Measurements from ENCODE around the gene PDXK.

Gene PDXK

GRCh38 chr21:43717967-43718871 lies 710 bp upstream of the PDXK start:
- Histone ChIP-seq H3K9me3 (ENCODE audit: control extremely low read depth in 1 of 5, control insufficient read depth in 4 of 5, insufficient read depth in 2 of 5, low read depth in 1 of 5, low read length in 4 of 5) (no peaks in the 10 kb centered on the region), H3K4me3 (ENCODE audit: control insufficient read depth in 1 of 7, extremely low read depth in 1 of 7, insufficient read depth in 4 of 7, low read depth in 2 of 7, low read length in 6 of 7) (peak overlapping the region; percentile 62 to 88 (median 79)), H3K36me3 (ENCODE audit: control insufficient read depth in 4 of 4, insufficient read depth in 4 of 4, low read length in 3 of 4) (peaks cover 0 to 5% (median 0%) of the 10 kb centered on the region in 4 experiments), H3K27ac (ENCODE audit: insufficient read depth in 1 of 2, low read depth in 1 of 2, low read length in 2 of 2, poor library complexity in 1 of 2, severe bottlenecking in 2 of 2) (no peak overlapping the region), H3K4me1 (ENCODE audit: control extremely low read depth in 1 of 4, control insufficient read depth in 4 of 4, insufficient read depth in 4 of 4, low read length in 3 of 4) (peaks cover 0 to 38% (median 21%) of the 10 kb centered on the region in 4 experiments), H3K27me3 (replicated peaks in 2 of 5; ENCODE audit: control insufficient read depth in 4 of 5, insufficient read depth in 5 of 5, low read length in 4 of 5) (peaks cover 0 to 18% (median 3%) of the 10 kb centered on the region in 5 experiments)
- 37% methylated on average over 32 of the region's 70 CpGs for WGBS (ENCODE audit: insufficient coverage)
- CTCF ChIA-PET, result interaction anchor here (1.4 kb wide), 1 partner anchor 14 kb away, joined by 4 read pairs; no protein-coding TSS in a partner anchor
- no peak for DNase-seq
- POLR2A ChIA-PET, result no interaction called here

GRCh38 chr21:43719748-43720538 lies 1.0 kb downstream of the PDXK start:
- ChIA-PET POLR2A (interaction anchor here (1.1 kb wide), 1 partner anchor 9 kb away, joined by 7 read pairs; no protein-coding TSS in a partner anchor), CTCF (no interaction called here)
- Histone ChIP-seq H3K27me3 (replicated peaks in 2 of 5; ENCODE audit: control insufficient read depth in 4 of 5, insufficient read depth in 5 of 5, low read length in 4 of 5) (peaks cover 0 to 18% (median 3%) of the 10 kb centered on the region in 5 experiments), H3K9me3 (ENCODE audit: control extremely low read depth in 1 of 5, control insufficient read depth in 4 of 5, insufficient read depth in 2 of 5, low read depth in 1 of 5, low read length in 4 of 5) (no peaks in the 10 kb centered on the region), H3K27ac (ENCODE audit: insufficient read depth in 1 of 2, low read depth in 1 of 2, low read length in 2 of 2, poor library complexity in 1 of 2, severe bottlenecking in 2 of 2) (peak overlapping the region in 1 of 2 experiments; percentile 61), H3K36me3 (ENCODE audit: control insufficient read depth in 4 of 4, insufficient read depth in 4 of 4, low read length in 3 of 4) (peaks cover 0 to 15% (median 4%) of the 10 kb centered on the region in 4 experiments), H3K4me3 (ENCODE audit: control insufficient read depth in 1 of 7, extremely low read depth in 1 of 7, insufficient read depth in 4 of 7, low read depth in 2 of 7, low read length in 6 of 7) (peak overlapping the region; percentile 38 to 88 (median 79)), H3K4me1 (ENCODE audit: control extremely low read depth in 1 of 4, control insufficient read depth in 4 of 4, insufficient read depth in 4 of 4, low read length in 3 of 4) (peaks cover 0 to 47% (median 22%) of the 10 kb centered on the region in 4 experiments)
- peak in 2 of 3 donors; percentile 25 to 52 for DNase-seq
- 21% methylated on average over 47 of the region's 49 CpGs for WGBS (ENCODE audit: insufficient coverage)

GRCh38 chr21:43720539-43721166 lies 1.7 kb downstream of the PDXK start:
- POLR2A ChIA-PET, result no interaction called here
- Histone ChIP-seq H3K27me3 (replicated peaks in 2 of 5; ENCODE audit: control insufficient read depth in 4 of 5, insufficient read depth in 5 of 5, low read length in 4 of 5) (peaks cover 0 to 18% (median 3%) of the 10 kb centered on the region in 5 experiments), H3K36me3 (ENCODE audit: control insufficient read depth in 4 of 4, insufficient read depth in 4 of 4, low read length in 3 of 4) (peaks cover 0 to 15% (median 4%) of the 10 kb centered on the region in 4 experiments), H3K4me1 (ENCODE audit: control extremely low read depth in 1 of 4, control insufficient read depth in 4 of 4, insufficient read depth in 4 of 4, low read length in 3 of 4) (peaks cover 1 to 54% (median 29%) of the 10 kb centered on the region in 4 experiments), H3K27ac (ENCODE audit: insufficient read depth in 1 of 2, low read depth in 1 of 2, low read length in 2 of 2, poor library complexity in 1 of 2, severe bottlenecking in 2 of 2) (no peak overlapping the region), H3K9me3 (ENCODE audit: control extremely low read depth in 1 of 5, control insufficient read depth in 4 of 5, insufficient read depth in 2 of 5, low read depth in 1 of 5, low read length in 4 of 5) (no peaks in the 10 kb centered on the region), H3K4me3 (ENCODE audit: control insufficient read depth in 1 of 7, extremely low read depth in 1 of 7, insufficient read depth in 4 of 7, low read depth in 2 of 7, low read length in 6 of 7) (peak overlapping the region in 3 of 7 experiments; percentile 85 to 88 (median 87))
- CTCF ChIA-PET, result no interaction called here
- no peak for DNase-seq
- 96% methylated on average over 15 of the region's 16 CpGs for WGBS (ENCODE audit: insufficient coverage)

GRCh38 chr21:43721206-43721605 lies 2.3 kb downstream of the PDXK start:
- H3K4me1 ChIP-seq (ENCODE audit: control extremely low read depth in 1 of 4, control insufficient read depth in 4 of 4, insufficient read depth in 4 of 4, low read length in 3 of 4), result peaks cover 6 to 59% (median 35%) of the 10 kb centered on the region in 4 experiments
- POLR2A ChIA-PET, result no interaction called here
- H3K36me3 ChIP-seq (ENCODE audit: control insufficient read depth in 4 of 4, insufficient read depth in 4 of 4, low read length in 3 of 4), result peaks cover 0 to 15% (median 4%) of the 10 kb centered on the region in 4 experiments
- DNase-seq, result no peak
- peaks cover 0 to 18% (median 3%) of the 10 kb centered on the region in 5 experiments for H3K27me3 ChIP-seq (replicated peaks in 2 of 5; ENCODE audit: control insufficient read depth in 4 of 5, insufficient read depth in 5 of 5, low read length in 4 of 5)
- 100% methylated on average over 2 of the region's 4 CpGs for WGBS (ENCODE audit: insufficient coverage)
- no peak overlapping the region for H3K4me3 ChIP-seq (ENCODE audit: control insufficient read depth in 1 of 7, extremely low read depth in 1 of 7, insufficient read depth in 4 of 7, low read depth in 2 of 7, low read length in 6 of 7)
- CTCF ChIA-PET, result no interaction called here
- H3K9me3 ChIP-seq (ENCODE audit: control extremely low read depth in 1 of 5, control insufficient read depth in 4 of 5, insufficient read depth in 2 of 5, low read depth in 1 of 5, low read length in 4 of 5), result no peaks in the 10 kb centered on the region
- H3K27ac ChIP-seq (ENCODE audit: insufficient read depth in 1 of 2, low read depth in 1 of 2, low read length in 2 of 2, poor library complexity in 1 of 2, severe bottlenecking in 2 of 2), result no peak overlapping the region

GRCh38 chr21:43721939-43722338 lies 3.0 kb downstream of the PDXK start:
- Histone ChIP-seq H3K4me3 (ENCODE audit: control insufficient read depth in 1 of 7, extremely low read depth in 1 of 7, insufficient read depth in 4 of 7, low read depth in 2 of 7, low read length in 6 of 7) (no peak overlapping the region), H3K36me3 (ENCODE audit: control insufficient read depth in 4 of 4, insufficient read depth in 4 of 4, low read length in 3 of 4) (peaks cover 0 to 15% (median 4%) of the 10 kb centered on the region in 4 experiments), H3K27me3 (replicated peaks in 2 of 5; ENCODE audit: control insufficient read depth in 4 of 5, insufficient read depth in 5 of 5, low read length in 4 of 5) (peaks cover 0 to 18% (median 3%) of the 10 kb centered on the region in 5 experiments), H3K9me3 (ENCODE audit: control extremely low read depth in 1 of 5, control insufficient read depth in 4 of 5, insufficient read depth in 2 of 5, low read depth in 1 of 5, low read length in 4 of 5) (no peaks in the 10 kb centered on the region), H3K27ac (ENCODE audit: insufficient read depth in 1 of 2, low read depth in 1 of 2, low read length in 2 of 2, poor library complexity in 1 of 2, severe bottlenecking in 2 of 2) (no peak overlapping the region), H3K4me1 (ENCODE audit: control extremely low read depth in 1 of 4, control insufficient read depth in 4 of 4, insufficient read depth in 4 of 4, low read length in 3 of 4) (peaks cover 6 to 67% (median 42%) of the 10 kb centered on the region in 4 experiments)
- ChIA-PET CTCF (no interaction called here), POLR2A (no interaction called here)
- DNase-seq, result no peak
- WGBS (ENCODE audit: insufficient coverage), result 93% methylated on average over 2 of the region's 3 CpGs

- DNase-seq, result no peak
- Histone ChIP-seq H3K36me3 (ENCODE audit: control insufficient read depth in 4 of 4, insufficient read depth in 4 of 4, low read length in 3 of 4) (peaks cover 0 to 15% (median 4%) of the 10 kb centered on the region in 4 experiments), H3K4me1 (ENCODE audit: control extremely low read depth in 1 of 4, control insufficient read depth in 4 of 4, insufficient read depth in 4 of 4, low read length in 3 of 4) (peaks cover 6 to 77% (median 54%) of the 10 kb centered on the region in 4 experiments), H3K27ac (ENCODE audit: insufficient read depth in 1 of 2, low read depth in 1 of 2, low read length in 2 of 2, poor library complexity in 1 of 2, severe bottlenecking in 2 of 2) (no peak overlapping the region), H3K9me3 (ENCODE audit: control extremely low read depth in 1 of 5, control insufficient read depth in 4 of 5, insufficient read depth in 2 of 5, low read depth in 1 of 5, low read length in 4 of 5) (no peaks in the 10 kb centered on the region), H3K27me3 (replicated peaks in 2 of 5; ENCODE audit: control insufficient read depth in 4 of 5, insufficient read depth in 5 of 5, low read length in 4 of 5) (peaks cover 0 to 14% (median 3%) of the 10 kb centered on the region in 5 experiments), H3K4me3 (ENCODE audit: control insufficient read depth in 1 of 7, extremely low read depth in 1 of 7, insufficient read depth in 4 of 7, low read depth in 2 of 7, low read length in 6 of 7) (no peak overlapping the region)
- WGBS (ENCODE audit: insufficient coverage), result 95% methylated on average over 12 of the region's 12 CpGs
- ChIA-PET CTCF (no interaction called here), POLR2A (interaction anchor here (0.6 kb wide), 1 partner anchor 54 kb away, joined by 3 read pairs; no protein-coding TSS in a partner anchor)
These were observed 4.7 kb downstream of the PDXK start for GRCh38 chr21:43723648-43724047.

Data from common myeloid progenitor, CD34-positive (primary cell).